Amniotic epithelial cell (primary cell): ENCODE results near the gene GNG7.
A peak's percentile ranks its signal among the peaks of the same experiment; 100 is the strongest.
"Not testable (repeated sequence)": the region's sequence is repeated elsewhere in the genome, so short reads cannot be mapped to it uniquely, and the experiment has no call there.

Experiments
- DNase-seq: peaks from one replicate; pipeline ENCODE4 v3.0.0-alpha.2; 2010; ENCODE audit warnings: low read depth

GNG7 gene

DNA sequence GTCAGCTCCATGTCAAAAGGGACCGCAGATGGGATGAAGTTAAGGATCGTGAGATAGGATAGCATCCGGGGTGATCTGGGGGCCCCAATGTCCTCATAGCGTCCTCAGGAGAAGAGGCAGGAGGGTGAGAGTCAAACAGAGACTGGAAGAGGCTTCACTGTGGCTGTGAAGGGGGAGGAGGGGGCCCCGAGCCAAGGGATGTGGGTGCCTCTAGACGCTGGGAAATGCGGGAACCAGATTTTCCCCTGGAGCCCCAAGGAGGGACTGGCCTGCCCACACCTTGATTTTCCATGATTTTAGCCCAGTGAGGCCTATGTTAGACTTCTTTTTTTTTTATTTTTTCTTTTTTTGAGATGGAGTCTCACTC, 61.2 kb downstream of the GNG7 start:
- no peak for DNase-seq

DNA sequence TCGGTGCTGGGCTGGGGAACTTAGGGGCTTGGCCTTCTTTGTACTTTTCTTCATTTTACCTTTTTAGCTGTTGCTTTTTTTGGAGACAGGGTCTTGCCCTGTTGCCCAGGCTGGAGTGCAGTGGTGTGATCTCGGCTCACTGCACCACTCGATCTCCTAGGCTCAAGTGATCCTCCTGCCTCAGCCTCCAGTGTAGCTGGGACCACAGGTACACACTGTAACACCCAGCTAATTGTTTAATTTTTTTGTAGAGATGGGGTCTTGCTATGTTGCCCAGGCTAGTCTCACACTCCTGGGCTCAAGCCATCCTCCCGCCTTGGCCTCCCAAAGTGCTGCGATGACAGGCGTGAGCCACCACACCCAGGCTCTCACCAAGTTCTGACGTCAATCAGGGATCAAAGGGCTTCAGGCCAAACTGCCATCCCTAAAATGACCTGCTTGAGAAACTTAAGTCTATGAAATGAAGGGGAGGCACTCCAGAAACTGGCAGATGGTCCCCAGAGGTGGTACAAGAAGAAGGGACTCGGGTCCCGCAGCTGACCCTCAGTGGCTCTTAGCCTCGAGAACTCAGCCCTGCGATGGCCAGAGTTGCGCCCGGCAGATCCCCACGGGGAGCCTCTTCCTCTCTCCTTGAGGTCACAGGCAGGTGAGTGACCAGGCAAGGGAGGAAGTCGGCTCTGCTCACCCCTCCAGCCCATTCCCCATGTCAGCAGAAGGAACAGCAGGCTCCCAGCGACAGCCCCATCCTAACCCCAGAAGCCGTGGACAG, 61.7 kb downstream of the GNG7 start:
- DNase-seq = no peak

DNA sequence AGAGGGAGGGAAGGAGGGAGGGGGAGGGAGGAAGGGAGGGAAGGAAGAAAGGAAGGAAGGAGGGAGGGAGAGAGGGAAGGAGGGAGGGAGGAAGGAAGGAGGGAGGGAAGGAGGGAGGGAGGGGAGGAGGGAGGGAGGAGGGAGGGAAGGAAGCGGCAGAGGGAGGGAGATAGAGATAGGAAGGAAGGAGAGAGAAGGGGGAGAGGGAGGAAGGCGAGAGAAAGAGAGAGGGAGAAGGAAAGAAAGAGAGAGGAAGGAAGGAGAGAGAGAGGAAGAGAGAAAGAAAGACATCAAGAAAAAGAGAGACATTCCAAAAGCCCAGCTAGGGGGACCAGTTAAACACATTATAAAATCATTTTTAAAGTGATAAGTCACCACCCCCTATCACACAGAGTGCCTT, 62.5 kb downstream of the GNG7 start:
- DNase-seq = no peak

DNA sequence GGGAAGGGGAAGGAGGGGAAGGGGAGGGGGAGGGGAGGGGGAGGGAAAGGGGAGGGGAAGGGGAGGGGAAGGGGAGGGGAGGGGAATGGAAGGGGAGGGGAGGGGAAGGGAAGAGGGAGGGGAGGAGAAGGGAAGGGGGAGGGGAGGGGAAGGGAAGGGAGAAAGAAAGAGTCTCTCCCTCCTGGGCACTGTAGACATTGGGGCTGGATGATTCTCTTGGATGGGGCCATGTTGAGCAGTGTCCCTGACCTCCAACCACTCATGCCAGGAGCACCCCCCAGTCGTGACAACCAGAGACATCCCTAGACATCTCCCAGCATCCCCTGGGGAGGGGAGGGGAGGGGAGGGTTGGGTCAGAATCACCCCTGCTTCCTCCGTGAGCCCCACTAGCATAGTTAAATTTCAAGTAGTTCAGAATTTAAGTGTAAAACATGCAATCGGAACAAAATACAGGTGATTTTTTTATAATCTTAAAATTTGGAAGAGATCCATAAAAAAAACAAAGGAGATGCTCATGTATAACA, 64.0 kb downstream of the GNG7 start:
- DNase-seq = no peak

DNA sequence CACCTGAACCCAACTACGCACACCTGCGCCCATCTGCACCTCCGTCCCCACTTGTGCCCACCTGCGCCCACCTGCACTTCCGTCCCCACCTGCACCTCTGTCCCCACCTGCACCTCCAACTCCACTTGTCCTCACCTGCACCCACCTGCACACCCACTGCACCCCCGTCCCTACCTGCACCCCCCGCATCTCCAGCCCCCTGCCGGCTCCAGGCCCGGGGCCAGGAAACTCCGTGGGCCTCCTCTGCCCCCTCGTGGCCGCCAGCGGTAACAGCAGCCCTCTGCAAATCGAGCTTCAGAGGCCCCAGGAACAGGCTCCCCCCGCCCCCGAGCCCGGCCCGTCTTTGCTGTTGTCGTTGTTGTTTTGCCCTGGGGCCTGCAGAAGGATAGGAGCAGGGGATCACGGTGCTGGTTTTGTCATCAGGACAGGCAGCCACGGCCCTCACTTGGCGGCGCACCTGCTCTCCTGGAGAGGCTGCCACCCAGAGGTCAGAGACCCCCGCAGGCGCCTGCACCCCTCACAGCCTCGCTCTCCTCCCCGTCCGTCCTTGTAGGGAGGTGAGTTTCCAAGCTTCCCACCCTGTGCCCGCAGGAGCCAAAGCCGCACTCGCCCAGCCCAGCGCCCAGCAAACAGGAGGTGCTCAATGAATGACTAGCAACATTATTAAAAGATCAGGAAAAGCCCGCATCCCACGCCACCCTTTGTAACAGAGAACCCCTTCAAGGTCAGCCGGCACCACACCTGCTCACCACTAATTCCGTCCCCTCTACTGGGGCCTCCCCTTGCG, 65.4 kb downstream of the GNG7 start:
- peak; percentile 28 for DNase-seq

DNA sequence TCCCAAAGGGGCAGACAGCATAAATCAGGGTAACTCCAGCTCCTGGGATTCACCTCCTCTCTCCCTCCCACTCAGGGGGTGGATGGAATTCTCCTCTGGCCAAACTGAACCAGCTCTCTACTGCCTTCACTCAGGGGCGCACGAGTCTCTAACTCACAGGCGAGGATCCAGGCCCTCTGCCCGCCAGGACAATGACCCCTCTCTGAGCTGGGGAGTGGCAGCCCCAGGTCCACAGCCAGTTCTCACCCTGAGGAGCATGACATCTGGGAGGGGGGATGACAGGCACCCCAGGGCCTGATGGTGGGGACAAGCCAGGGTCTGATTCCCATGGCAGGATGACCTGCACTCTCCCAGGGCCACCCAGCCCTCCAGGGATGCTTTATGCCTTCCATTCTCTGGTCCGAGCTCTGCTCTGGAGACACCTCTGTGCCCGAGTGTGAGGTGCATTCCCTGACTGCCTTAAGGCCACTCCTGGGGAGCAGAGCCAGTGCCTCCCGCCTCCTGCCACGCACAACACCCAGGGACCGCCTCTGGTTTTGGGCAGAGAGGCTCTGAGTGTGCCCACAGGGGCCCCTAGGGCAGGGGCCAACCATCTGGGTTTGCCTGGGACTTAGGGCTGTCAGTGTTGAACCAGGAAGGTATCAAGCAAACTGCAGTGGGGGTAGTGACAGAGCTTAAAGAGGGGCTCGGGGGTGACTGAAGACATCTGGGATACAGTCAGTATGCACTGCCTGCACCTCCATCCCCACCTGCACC, 66.2 kb downstream of the GNG7 start:
- DNase-seq = peak; percentile 21

DNA sequence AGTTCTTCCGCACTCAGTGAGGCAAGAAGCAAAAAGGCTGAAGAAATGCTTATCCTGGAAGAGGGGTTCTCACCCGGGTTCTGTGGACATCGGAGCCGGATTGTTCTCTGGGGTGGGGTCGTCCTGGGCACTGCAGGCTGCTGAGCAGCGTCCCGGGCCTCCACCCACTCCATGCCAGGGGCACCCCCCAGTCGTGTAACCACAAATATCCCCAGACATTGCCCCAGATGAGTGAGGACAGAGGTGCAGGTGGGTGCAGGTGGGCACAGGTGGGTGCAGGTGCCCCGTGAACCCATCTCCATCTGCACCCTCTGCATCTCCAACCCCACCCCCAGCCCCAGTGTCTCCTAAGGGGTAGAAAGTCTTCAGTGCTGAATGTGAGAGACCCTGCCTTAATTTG, 67.5 kb downstream of the GNG7 start:
- no peak for DNase-seq

DNA sequence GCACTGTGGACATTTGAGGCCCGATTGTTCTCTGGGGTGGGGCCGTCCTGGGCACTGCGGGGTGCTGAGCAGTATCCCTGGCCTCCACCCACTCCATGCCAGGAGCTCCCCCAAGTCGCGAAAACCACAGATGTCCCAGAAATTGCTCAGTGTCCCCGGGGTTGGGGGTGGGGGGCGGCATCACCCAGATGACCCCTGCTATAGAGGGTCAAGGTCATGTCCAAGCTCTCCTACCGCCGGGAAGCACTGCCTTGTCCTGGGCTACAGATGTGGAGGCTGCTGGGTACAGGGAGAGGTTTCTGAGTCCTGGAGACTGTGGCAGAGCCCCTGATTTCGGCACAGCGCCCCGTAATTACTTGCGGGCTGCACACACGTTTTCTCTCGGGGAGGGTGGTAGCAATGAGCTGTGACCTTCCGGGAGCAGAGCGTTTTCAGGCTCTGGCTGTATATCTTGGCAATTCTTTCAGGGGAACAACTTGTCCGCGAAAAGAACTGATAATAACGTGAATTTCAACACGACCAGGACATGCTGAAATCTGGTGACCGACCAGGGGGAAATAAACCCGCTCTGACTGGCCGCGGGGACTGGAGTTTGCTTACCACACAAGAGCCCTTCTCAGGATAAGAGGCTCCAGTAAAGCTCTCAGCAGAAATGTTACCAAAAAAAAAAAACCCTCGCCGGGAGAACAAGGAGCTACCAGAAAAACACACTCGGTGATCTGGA, 68.1 kb downstream of the GNG7 start:
- peak; percentile 60 for DNase-seq

DNA sequence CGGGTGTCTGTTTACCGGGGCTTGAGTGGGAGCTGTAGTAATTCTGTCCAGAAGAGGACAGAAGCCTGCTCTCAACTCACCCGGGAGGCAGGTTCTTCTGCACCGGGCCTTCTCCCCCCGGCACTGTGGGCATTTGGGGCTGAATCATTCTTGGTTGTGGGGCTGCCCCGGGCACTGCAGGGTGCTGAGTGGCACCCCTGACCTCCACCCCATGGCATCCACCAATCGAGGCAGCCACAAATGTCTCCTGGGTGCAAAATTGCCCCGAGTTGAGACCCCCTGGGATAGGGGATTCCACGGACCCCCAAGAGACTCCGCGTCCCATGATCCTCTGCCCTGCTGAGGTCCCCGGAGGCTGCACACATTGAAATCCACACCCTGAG, 68.8 kb downstream of the GNG7 start:
- no peak for DNase-seq

DNA sequence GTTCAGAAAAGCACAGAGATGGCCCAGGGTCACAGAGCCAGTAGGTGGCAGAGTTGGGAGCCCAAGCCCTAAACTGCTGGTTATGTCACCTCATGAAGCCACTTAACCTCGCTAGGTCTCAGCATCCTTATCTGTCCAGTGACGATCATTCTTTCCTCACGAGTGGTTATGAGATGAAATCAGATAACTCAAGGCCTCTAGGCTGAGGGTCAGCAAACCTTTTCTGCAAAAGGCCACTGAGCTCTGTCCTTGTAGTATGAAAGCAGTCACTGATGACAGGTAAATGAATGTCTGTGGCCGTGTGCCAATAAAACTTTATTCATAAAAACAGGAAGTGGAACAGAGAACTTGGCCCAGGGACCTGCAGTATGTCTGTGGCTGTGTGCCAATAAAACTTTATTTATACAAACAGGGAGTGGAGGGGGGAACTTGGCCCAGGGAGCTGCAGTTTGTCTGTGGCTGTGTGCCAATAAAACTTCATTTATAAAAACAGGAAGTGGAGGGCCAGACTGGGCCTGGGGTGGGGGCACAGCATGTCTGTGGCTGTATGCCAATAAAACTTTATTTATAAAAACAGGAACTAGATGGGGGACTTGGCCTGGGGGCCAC, 71.2 kb downstream of the GNG7 start:
- DNase-seq = peak; percentile 24

DNA sequence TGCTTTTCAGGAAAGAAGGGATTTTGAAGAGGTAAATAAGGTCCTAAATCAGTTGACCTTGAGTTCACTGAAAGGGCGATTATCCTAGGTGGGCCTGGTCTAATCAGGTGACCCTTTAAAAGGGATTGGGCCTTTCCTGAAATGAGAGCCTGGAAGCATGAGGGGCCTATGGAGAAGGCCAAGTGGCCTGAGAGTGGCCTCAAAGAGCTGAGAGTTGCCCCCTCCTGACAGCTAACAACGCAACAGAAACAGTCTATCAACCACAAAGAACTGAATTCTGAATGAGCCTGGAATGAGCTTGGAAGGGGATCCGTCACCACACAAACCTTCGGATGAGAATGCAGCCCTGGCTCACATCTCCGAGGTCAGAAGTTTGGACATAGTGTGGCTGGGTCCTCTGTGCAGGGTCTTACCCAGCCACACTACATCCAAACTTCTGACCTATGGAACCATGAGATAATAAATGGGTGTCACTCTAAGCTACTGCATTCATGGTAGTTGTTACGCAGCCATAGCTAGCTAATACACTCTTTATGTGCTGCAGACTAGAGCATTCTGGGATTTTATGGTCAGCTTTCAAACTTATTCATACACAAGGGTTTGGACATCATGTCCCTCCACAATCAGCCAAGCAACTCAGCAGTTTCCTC, 72.0 kb downstream of the GNG7 start:
- DNase-seq = no peak

DNA sequence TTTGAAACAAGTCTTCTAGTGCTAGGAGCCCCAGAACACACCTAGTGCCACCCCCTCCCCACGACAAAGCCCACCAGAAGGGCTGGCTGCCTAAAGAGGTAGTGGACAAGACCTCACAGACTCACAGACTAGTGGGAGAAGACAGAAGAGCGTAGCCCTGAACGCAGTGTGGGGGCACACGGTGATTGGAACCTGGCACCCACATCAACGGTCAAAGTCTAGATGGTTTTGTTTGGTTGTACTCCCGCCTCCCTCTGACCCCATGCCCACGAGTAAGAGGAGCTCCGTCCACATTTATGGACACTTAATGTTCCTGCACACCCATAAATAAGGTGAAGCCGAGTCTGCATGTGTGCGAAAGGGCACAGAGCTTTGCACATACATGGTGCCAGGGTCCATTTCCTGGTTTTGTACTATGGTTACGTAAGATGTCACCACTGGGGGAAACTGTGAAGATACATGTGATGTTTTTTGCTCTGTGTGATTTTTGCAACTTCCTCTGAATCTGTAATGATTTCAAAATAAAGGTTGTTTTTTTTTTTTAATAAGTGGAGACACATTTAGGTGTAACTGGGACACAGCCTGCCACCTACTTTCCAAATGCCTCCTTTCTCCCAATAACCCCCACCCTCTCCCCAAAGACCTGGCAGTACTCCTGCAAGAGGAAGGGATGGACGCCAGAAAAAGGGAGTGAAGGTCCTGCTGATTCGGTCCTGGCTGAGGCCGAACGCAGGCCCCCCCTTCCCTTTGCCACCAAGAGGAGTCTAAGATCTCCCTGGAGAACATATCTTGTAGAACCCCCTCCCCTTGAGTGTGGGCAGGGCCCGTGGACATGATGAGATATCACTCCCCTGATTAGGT, 72.8 kb downstream of the GNG7 start:
- DNase-seq = no peak

DNA sequence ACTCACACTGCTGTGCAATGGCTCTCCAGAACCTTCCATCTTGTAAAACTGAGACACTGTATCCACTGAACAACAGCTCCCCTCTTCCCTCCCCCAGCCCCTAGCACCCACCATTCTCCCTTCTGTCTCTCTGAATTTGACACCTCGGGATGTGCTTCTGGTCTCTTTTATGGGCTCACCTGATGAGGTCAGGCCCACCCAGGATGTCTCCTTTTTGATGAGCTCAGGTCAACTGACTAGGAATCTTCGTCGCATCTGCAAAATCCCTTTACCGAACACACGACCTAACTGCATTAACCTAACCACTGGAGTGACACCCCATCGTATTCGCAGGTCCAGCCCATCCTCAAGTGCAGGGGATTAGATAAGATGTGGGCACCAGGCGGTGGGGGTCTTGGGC, 73.9 kb downstream of the GNG7 start:
- DNase-seq = no peak

DNA sequence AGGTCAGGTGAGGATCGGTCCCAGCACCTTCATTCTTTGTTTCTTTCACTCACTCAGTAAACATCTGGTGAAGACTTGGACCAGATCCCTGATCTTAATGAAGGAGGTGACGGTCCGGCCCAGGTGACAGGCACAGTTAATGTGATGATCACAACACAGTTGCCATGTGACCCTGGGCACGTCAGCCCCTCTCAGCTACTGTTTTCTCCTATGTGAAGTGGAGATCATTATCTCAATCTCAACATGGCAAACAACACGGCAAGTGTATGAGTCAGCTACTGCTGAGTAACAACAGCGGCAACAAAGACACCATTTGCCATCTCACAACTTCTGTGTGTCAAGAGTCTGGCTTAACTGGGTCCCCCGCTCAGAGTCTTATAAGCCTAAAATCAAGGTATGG, 74.6 kb downstream of the GNG7 start:
- peak; percentile 51 for DNase-seq

DNA sequence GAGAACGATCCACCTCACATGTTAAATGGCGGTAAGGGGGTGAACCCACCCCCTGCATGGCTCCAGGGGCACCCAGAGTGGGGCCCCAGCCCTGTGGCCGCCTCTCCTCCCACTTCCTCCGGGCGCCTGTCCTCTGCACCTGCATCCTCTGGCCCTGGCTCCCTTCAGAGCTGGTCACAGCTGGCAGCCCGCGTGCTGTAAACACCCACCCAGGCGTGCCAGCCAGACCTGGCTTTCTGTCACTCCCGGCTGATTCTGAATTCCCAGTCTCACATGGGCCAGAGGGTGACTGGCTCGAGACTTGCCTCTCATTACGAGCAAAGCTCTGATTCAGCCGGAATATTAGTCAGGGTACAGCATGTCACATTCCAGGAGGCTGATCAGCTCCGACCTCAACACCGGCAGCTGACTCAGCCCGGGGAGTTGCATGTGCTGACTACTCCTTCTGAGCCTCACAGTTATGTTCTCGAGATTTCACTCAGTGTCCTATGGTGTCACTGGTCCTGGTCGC, 75.1 kb downstream of the GNG7 start:
- DNase-seq = peak; percentile 98

DNA sequence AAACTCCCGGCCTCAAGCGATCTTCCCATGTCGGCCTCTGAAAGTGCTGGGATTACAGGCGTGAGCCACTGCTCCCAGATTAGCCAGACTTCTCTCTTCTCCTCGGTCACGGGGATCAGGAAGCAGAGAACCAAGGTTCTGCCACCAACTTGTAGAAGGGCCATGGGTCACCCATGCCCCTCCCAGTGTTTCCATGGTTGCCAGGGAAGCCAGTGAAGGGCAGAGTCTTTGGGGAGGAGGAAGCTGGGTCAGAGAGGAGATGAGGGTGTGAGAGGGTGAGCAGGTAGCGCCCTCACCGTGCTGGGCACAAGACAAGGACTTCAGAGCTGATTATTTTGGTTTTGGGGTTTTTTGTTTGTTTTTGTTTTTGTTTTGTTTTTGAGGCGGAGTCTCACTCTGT, 77.1 kb downstream of the GNG7 start:
- no peak for DNase-seq

DNA sequence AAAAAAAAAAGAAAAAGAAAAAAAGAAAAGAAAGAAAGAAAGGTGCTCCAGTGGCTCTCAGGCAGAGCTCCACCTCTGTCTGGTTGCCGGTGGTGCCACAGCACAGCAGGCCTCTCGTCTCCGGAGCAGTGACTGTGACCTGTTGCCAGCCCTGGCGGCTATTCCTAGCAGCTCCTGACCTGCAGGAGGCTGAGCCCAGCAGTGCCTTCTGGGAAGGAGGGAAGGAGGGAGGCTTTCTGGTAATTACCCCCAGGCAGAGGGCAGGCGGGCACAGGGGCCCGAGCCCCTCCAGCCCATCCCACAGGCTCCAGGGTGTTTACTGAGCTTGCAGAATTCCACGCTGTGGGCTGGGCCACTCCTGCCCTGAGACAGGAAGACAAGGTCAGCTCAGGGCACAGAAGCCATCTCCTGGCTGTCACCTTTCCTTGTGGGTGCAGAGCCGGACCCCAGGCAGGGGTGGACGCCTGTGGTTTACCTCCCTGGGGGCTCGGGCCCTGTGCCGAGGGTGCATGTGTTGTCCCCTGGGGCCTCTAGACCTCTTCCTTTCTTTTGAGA, 77.9 kb downstream of the GNG7 start:
- DNase-seq = no peak

DNA sequence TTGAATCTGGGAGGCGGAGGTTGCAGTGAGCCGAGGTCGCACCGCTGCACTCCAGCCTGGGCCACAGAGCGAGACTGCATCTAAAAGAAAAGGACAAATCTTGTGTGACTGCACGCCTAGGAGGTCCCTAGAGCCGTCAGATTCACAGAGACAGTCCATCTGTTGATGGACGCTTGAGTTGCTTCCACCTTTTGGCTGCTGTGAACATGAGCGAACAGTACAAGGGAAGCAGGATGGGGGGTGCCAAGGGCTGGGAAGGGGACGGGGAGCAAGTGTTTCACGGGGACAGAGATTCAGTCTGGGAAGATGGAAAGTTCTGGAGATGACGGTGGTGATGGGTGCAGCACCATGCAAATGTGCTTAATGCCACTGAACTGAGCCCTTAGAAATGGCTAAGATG, 78.7 kb downstream of the GNG7 start:
- DNase-seq = no peak

DNA sequence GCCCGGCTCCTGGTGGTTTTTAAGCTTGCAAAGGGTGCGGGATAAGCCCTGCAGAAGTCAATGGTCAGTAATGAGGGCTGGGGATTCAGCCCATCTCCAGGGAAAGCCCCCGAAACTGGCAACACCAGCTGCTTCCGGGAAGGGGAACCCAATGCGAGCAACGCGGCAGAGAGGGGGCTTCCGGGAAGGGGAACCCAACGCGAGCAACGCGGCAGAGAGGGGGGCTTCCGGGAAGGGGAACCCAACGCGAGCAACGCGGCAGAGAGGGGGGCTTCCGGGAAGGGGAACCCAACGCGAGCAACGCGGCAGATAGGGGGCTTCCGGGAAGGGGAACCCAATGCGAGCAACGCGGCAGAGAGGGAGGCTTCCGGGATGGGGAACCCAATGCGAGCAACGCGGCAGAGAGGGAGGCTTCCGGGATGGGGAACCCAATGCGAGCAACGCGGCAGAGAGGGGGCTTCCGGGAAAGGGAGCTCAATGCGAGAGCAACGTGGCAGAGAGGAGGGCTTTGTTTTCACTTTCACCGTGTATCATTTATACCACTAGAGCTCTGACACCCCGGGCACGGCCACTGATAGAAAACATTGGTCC, 80.0 kb downstream of the GNG7 start:
- DNase-seq = not testable (repeated sequence)
